Naive thymus-derived CD4-positive, alpha-beta T cell (primary cell): ENCODE data around the gene VWF. TPM values are rescaled to one million over a fixed set of nuclear protein-coding genes. Genes with fewer than 3 reads are reported as not detected.

Experiments
- polyA plus RNA-seq, 2 donors: library from polyadenylated mRNA; unstranded; fragments of 300-500 nt; fragmentation: Illumina TruSeq; gene quantifications; one replicate each; pipeline ENCODE4 v1.2.3, GENCODE V29; 2021
- total RNA-seq, 6 experiments: library from RNA in 5 of 6; stranded (reverse) in 5 of 6; gene quantifications; 1 replicate in 5 of 6; 2 replicates in 1 of 6; pipeline ENCODE4 v1.2.3 and lab custom pipeline; 2021 to 2026

VWF gene
- total and polyA plus RNA-seq, 7 experiments from 2014 or later = 0.21 to 0.34 (median 0.32) TPM; not detected in 4

Other genes with a start within 250 kb of the VWF start
- not detected for gene ANO2, start 179.4 kb downstream of the VWF start, total RNA-seq
- not detected for gene ANO2, start 179.4 kb downstream of the VWF start, polyA plus RNA-seq
- 10 to 100 TPM in 1 of 5 experiments, 1 to 10 TPM in 4; 3.8 to 19.3 (median 7.5) TPM for gene CD9, start 75.7 kb upstream of the VWF start, total RNA-seq
- 10 to 100 TPM; 12.0 to 15.5 TPM for gene CD9, start 75.7 kb upstream of the VWF start, polyA plus RNA-seq
- not detected for gene PLEKHG6, start 186.0 kb upstream of the VWF start, total RNA-seq
- 1 to 10 TPM in 1 of 2 donors, under 1 TPM in 1; 0.15 to 1.3 TPM for gene PLEKHG6, start 186.0 kb upstream of the VWF start, polyA plus RNA-seq
- gene TNFRSF1A, start 217.4 kb upstream of the VWF start, total RNA-seq = 10 to 100 TPM; 40.9 to 99.4 (median 67.3) TPM
- 10 to 100 TPM; 24.1 to 46.3 TPM for gene TNFRSF1A, start 217.4 kb upstream of the VWF start, polyA plus RNA-seq